ENCODE measurements around the gene ITPKB.
A peak's percentile ranks its signal among the peaks of the same experiment; 100 is the strongest.

The ITPKB gene

GRCh38 chr1:226736001-226736907 lies 2.8 kb downstream of the ITPKB start:
- no peak for TF ChIP-seq CTCF (IDR thresholded peaks at IDR 0.05; ENCODE audit: borderline replicate concordance, insufficient read depth, low read depth, low read length)
- peak overlapping the region; percentile 95 for H3K4me3 ChIP-seq (ENCODE audit: low read depth, low read length)

DNA sequence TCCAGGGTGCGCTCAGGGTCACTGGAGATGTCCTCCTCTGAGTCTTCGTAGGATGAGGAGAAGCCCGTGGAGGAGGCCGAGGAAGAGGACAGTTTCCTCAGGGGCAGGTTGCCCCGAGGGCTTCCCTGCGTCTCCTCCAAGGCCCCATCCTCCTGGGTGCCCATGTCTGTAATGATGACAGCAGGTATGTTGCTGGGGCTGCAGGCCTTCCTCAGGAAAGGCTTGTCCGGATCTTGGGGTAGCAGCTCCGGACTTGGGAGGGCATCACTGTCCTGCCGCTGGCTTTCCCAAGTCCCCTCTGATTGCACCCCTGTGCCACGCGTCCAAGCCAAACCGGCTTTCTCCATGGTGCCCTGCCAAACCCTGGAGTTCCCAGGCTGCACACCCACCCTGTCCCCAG lies 3.5 kb downstream of the ITPKB start:
- H3K4me3 ChIP-seq (ENCODE audit: low read depth, low read length): peak overlapping the region; percentile 95
- no peak for TF ChIP-seq CTCF (IDR thresholded peaks at IDR 0.05; ENCODE audit: borderline replicate concordance, insufficient read depth, low read depth, low read length)

DNA sequence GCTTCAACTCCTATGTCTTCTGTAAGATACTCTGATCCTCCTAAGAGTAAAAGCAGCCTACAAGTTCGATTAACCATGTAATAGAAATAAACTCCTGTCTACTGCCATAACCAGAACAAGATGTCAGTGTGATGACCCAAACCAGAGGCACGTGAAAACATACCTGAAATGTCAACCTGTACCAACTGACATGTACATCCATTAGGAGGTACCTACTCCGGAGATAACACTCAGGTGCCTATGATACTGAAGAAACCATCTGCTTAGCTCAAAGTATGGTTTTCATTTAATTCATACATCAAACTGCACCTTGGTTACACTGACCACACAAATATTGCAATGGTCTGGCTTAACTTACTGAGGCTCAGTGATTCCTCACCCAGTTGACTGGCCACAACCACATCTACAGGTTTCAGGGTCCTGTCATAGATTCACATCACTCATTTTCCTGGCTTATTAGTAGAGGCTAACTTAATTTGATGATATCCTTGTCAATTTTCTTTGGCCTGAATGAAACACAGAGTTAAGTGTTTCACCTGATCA lies 4.4 kb downstream of the ITPKB start:
- H3K4me3 ChIP-seq (ENCODE audit: low read depth, low read length): peak overlapping the region; percentile 95
- TF ChIP-seq CTCF (IDR thresholded peaks at IDR 0.05; ENCODE audit: borderline replicate concordance, insufficient read depth, low read depth, low read length): no peak

- H3K4me3 ChIP-seq (ENCODE audit: low read depth, low read length): peak overlapping the region; percentile 95
- no peak for TF ChIP-seq CTCF (IDR thresholded peaks at IDR 0.05; ENCODE audit: borderline replicate concordance, insufficient read depth, low read depth, low read length)
Observed at GRCh38 chr1:226733876-226734275, 5.2 kb downstream of the ITPKB start.

GRCh38 chr1:226733304-226733703 lies 5.8 kb downstream of the ITPKB start:
- TF ChIP-seq CTCF (IDR thresholded peaks at IDR 0.05; ENCODE audit: borderline replicate concordance, insufficient read depth, low read depth, low read length): no peak
- H3K4me3 ChIP-seq (ENCODE audit: low read depth, low read length): peak overlapping the region; percentile 95

GRCh38 chr1:226732856-226733291 lies 6.2 kb downstream of the ITPKB start:
- H3K4me3 ChIP-seq (ENCODE audit: low read depth, low read length): peak overlapping the region; percentile 95
- TF ChIP-seq CTCF (IDR thresholded peaks at IDR 0.05; ENCODE audit: borderline replicate concordance, insufficient read depth, low read depth, low read length): no peak
